ENCODE data around the gene UNKL.
"Not testable (repeated sequence)": the region's sequence is repeated elsewhere in the genome, so short reads cannot be mapped to it uniquely, and the experiment has no call there.

UNKL gene

DNA sequence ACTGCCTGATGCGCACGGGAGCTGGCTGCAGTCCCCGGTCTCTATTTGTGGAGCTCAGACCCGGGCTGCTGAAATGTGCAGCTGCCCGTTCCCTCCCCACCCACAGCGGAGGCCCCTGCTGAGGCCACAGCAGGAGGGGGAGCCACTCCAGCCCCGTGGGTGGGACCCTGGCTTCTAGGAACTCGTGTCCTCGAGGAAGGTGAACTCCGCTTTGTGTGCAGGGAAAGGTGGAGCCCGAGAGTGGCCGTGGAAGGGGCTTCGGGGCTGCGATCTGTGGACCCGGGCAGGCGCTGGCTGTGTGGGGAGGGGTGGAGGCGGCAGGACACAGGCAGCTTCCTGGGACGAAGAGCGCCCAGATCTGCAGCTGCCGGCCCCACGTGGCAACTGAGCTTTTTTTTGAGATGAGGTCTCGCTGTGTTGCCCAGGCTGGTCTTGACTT, 26.9 kb upstream of the UNKL start:
- no peak for TF ChIP-seq CTCF (IDR thresholded peaks at IDR 0.05; ENCODE audit: low read depth, low read length)
- DNase-seq (ENCODE audit: low read depth in 2 of 2): no peak
- H3K4me3 ChIP-seq (replicated peaks in 1 of 2; ENCODE audit: low read depth in 2 of 2, low read length in 2 of 2): no peak overlapping the region

GRCh38 chr16:1439699-1440074, 25.2 kb upstream of the UNKL start:
- not testable (repeated sequence) for DNase-seq (ENCODE audit: low read depth in 2 of 2); H3K4me3 ChIP-seq (replicated peaks in 1 of 2; ENCODE audit: low read depth in 2 of 2, low read length in 2 of 2)

DNA sequence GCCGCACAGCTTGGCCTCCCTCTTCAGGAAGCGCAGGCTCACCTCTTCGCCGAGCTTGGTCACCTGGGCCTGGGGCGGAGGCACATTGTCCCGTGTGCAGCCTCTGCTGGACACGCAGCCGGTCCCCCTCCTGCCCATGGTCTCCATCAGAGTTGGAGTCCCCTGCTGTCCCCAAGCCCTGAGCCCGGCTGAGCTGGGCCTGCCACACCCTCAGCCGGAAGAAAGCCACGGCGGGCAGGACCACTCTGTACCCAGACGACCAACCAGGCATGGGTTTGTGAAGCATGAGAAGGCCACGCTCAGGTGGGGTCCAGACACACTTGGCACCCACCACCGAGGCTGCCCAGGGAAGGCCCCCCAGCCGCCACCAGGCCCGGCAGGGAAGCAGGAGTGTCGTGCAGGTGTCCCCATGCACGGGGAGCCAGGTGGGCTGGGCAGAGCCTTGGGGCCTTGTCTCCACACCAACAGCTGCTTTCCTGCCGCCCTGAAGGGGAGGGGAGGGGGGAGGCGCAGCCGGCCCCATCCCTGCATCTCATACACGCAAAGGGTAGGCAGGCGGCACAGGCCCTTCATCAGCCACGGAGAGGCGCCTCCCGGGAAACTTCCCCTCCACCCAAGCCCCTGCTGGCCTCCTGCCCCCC, 24.7 kb upstream of the UNKL start:
- TF ChIP-seq CTCF (IDR thresholded peaks at IDR 0.05; ENCODE audit: low read depth, low read length): no peak
- no peak overlapping the region for H3K4me3 ChIP-seq (replicated peaks in 1 of 2; ENCODE audit: low read depth in 2 of 2, low read length in 2 of 2)
- DNase-seq (ENCODE audit: low read depth in 2 of 2): no peak

GRCh38 chr16:1438229-1439057, 23.9 kb upstream of the UNKL start:
- H3K4me3 ChIP-seq (replicated peaks in 1 of 2; ENCODE audit: low read depth in 2 of 2, low read length in 2 of 2): no peak overlapping the region
- DNase-seq (ENCODE audit: low read depth in 2 of 2): no peak
- no peak for TF ChIP-seq CTCF (IDR thresholded peaks at IDR 0.05; ENCODE audit: low read depth, low read length)

DNA sequence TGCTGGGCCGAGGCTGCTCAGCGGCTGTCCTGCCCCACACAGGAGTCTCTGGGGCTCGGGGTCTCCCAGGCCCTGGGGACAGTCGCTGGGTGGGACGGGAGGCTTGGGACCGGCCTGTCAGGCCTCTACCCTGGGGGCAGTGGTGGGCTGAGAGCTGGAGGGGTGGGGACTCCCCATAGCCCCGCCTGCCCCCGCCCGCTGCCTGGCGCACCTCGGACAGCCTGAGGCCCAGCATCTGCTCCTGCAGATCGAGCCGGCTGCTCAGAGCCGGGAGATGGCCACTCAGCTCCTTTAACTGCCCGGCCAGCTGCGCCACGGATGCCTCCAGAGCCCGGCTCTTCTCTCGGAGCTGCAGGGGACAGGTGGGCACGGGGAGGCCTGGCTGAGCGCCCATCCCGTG, 23.1 kb upstream of the UNKL start:
- DNase-seq (ENCODE audit: low read depth in 2 of 2): no peak
- TF ChIP-seq CTCF (IDR thresholded peaks at IDR 0.05; ENCODE audit: low read depth, low read length): no peak
- no peak overlapping the region for H3K4me3 ChIP-seq (replicated peaks in 1 of 2; ENCODE audit: low read depth in 2 of 2, low read length in 2 of 2)

GRCh38 chr16:1436731-1437355, 22.3 kb upstream of the UNKL start:
- DNase-seq (ENCODE audit: low read depth in 2 of 2): no peak
- TF ChIP-seq CTCF (IDR thresholded peaks at IDR 0.05; ENCODE audit: low read depth, low read length): no peak
- no peak overlapping the region for H3K4me3 ChIP-seq (replicated peaks in 1 of 2; ENCODE audit: low read depth in 2 of 2, low read length in 2 of 2)

Measured in cardiac fibroblast (primary cell).